Psoas muscle (tissue), 8 donors: ENCODE data around the gene SELPLG. TPM values are rescaled to one million over a fixed set of nuclear protein-coding genes. Genes with fewer than 3 reads are reported as not detected.

Source experiments
- ATAC-seq, 4 donors: fragments of 200-7000 bp; cut with Tn5 transposase; one replicate each; pipeline ENCODE4 v1.9.1; 2020; ENCODE audit warnings: moderate library complexity in 3 of 4, mild to moderate bottlenecking in 2 of 4
- DNase-seq, 2 donors: peaks; one replicate each; pipeline ENCODE4 v3.0.0-alpha.2; 2020
- H3K27ac ChIP-seq: fragments of 200-600 bp; one replicate; pipeline ENCODE4 v1.8.0; 2022
- H3K27me3 ChIP-seq, 3 donors: fragments of 200-600 bp in 1 of 3; one replicate each; pipeline versions ENCODE4 v1.6.1 to v1.8.0; 2013 to 2022; ENCODE audit warnings: low read length in 2 of 3, mild to moderate bottlenecking in 2 of 3, moderate library complexity in 1 of 3; ENCODE audit not compliant: insufficient read depth in 3 of 3
- H3K36me3 ChIP-seq, 2 donors: fragments of 200-600 bp in 1 of 2; one replicate each; pipeline versions ENCODE4 v1.6.1 to v1.8.0; 2013 to 2022; ENCODE audit warnings: low read depth in 1 of 2, mild to moderate bottlenecking in 1 of 2, moderate library complexity in 1 of 2; ENCODE audit not compliant: insufficient read depth in 1 of 2
- H3K4me1 ChIP-seq: fragments of 200-600 bp; one replicate; pipeline ENCODE4 v1.8.0; 2022
- H3K4me3 ChIP-seq: fragments of 200-600 bp; one replicate; pipeline ENCODE4 v1.8.0; 2022; ENCODE audit warnings: mild to moderate bottlenecking
- H3K9me3 ChIP-seq: fragments of 200-600 bp; one replicate; pipeline ENCODE4 v1.8.0; 2022
- CTCF ChIP-seq: fragments of 200-600 bp; IDR thresholded peaks from one replicate; pipeline ENCODE4 v1.8.0; 2022; ENCODE audit warnings: antibody characterized with exemption
- WGBS, 3 donors: extraction: QIAGEN DNeasy Blood & Tissue Kit; methylation state at CpG; one replicate each; pipeline versions ENCODE4 v1.1.6 to v1.1.7; 2013; 5-methylcytosine and 5-hydroxymethylcytosine counted together
- intact Hi-C, 2 donors: fragments of 100-400 bp; cut with DNase I; formaldehyde crosslinking; loops; one replicate each; pipeline versions ENCODE4 v1.11.0 to v1.14.2; 2022
- polyA plus RNA-seq, 3 donors: library from polyadenylated mRNA; stranded (reverse); fragments of 200-250 nt; gene quantifications; one replicate each; pipeline ENCODE4 v1.2.3, GENCODE V29; 2013
- total RNA-seq, 4 donors: library from RNA; stranded (reverse); fragmentation: NEBNext Ultra II Directional in 2 of 4; extraction: Animal tissue kit (Norgen Biotek cat#: 25700) in 2 of 4; gene quantifications; one replicate each; pipeline versions ENCODE4 v1.2.1 to v1.2.4, GENCODE V29; 2021 to 2023
- donor health status: healthy with polysubstance abuse.
- donor health status: DM: no; HTN: no; CAD: no; lungs with moderate emphysema.
- donor health status: Bipolar disorder and iron deficiency.
- donor health status: healthy.
- donor health status: DM: yes; HTN: yes; CAD: no.
- donor health status: DM: no; HTN: no; CAD: no.
- donor health status: DM: no; HTN: no; CAD: no.
- donor health status: DM: yes; HTN: yes; CAD: no.

SELPLG gene
- total and polyA plus RNA-seq, 7 donors: 0.62 to 3.8 (median 1.5) TPM

GRCh38 chr12:108610856-108611605 is 22.7 kb downstream of the SELPLG start:
- H3K4me1 ChIP-seq: no peaks in the 10 kb centered on the region
- peaks cover 5% of the 10 kb centered on the region for H3K9me3 ChIP-seq
- DNase-seq (no peak), ATAC-seq (no peak)
- no peak overlapping the region for H3K27ac ChIP-seq
- no peak for TF ChIP-seq CTCF
- intact Hi-C loops: no loop called here
- no peak overlapping the region for H3K4me3 ChIP-seq
- H3K27me3 ChIP-seq: peaks cover 0 to 3% (median 0%) of the 10 kb centered on the region in 3 donors
- WGBS, 3 donors: 70 to 82% (median 75%) methylated on average over 15 of the region's 15 CpGs
- H3K36me3 ChIP-seq: no peaks in the 10 kb centered on the region

GRCh38 chr12:108610336-108610815 is 23.3 kb downstream of the SELPLG start:
- Histone ChIP-seq H3K4me1 (no peaks in the 10 kb centered on the region), H3K4me3 (no peak overlapping the region), H3K36me3 (no peaks in the 10 kb centered on the region), H3K27ac (no peak overlapping the region), H3K9me3 (no peaks in the 10 kb centered on the region), H3K27me3 (peaks cover 0 to 3% (median 0%) of the 10 kb centered on the region in 3 donors)
- ATAC-seq (no peak), DNase-seq (no peak)
- intact Hi-C loops: no loop called here
- WGBS, 3 donors: 87 to 92% (median 91%) methylated on average over 8 of the region's 8 CpGs
- TF ChIP-seq CTCF: no peak

GRCh38 chr12:108609537-108610335 is 24.0 kb downstream of the SELPLG start:
- TF ChIP-seq CTCF: no peak
- Histone ChIP-seq H3K36me3 (no peaks in the 10 kb centered on the region), H3K4me3 (no peak overlapping the region), H3K4me1 (no peaks in the 10 kb centered on the region), H3K27me3 (peaks cover 0 to 3% (median 0%) of the 10 kb centered on the region in 3 donors), H3K9me3 (no peaks in the 10 kb centered on the region), H3K27ac (no peak overlapping the region)
- DNase-seq (peak; percentile 75 to 82), ATAC-seq (peak; percentile 32 to 56 (median 52))
- 27 to 34% (median 31%) methylated on average over 21 of the region's 21 CpGs for WGBS, 3 donors
- intact Hi-C loops: no loop called here

GRCh38 chr12:108608616-108609015 is 25.1 kb downstream of the SELPLG start:
- H3K4me1 ChIP-seq: no peaks in the 10 kb centered on the region
- intact Hi-C loops: no loop called here
- ATAC-seq: no peak
- H3K27me3 ChIP-seq: peaks cover 0 to 3% (median 0%) of the 10 kb centered on the region in 3 donors
- 77 to 82% (median 82%) methylated on average over 5 of the region's 5 CpGs for WGBS, 3 donors
- no peak overlapping the region for H3K4me3 ChIP-seq
- no peak overlapping the region for H3K27ac ChIP-seq
- H3K9me3 ChIP-seq: no peaks in the 10 kb centered on the region
- no peak for TF ChIP-seq CTCF
- no peak for DNase-seq
- H3K36me3 ChIP-seq: no peaks in the 10 kb centered on the region
